SH-SY5Y (cell line): ENCODE data around the gene SAP30BP.

Source experiments
- GATA2 ChIP-seq: IDR thresholded peaks from 2 replicates; pipeline ENCODE4 v1.6.1; 2011; ENCODE audit warnings: mild to moderate bottlenecking, low read depth, low read length
- GATA3 ChIP-seq: IDR thresholded peaks from 2 replicates; pipeline ENCODE4 v1.6.1; 2011; ENCODE audit warnings: low read depth, mild to moderate bottlenecking, low read length, moderate library complexity

DNA sequence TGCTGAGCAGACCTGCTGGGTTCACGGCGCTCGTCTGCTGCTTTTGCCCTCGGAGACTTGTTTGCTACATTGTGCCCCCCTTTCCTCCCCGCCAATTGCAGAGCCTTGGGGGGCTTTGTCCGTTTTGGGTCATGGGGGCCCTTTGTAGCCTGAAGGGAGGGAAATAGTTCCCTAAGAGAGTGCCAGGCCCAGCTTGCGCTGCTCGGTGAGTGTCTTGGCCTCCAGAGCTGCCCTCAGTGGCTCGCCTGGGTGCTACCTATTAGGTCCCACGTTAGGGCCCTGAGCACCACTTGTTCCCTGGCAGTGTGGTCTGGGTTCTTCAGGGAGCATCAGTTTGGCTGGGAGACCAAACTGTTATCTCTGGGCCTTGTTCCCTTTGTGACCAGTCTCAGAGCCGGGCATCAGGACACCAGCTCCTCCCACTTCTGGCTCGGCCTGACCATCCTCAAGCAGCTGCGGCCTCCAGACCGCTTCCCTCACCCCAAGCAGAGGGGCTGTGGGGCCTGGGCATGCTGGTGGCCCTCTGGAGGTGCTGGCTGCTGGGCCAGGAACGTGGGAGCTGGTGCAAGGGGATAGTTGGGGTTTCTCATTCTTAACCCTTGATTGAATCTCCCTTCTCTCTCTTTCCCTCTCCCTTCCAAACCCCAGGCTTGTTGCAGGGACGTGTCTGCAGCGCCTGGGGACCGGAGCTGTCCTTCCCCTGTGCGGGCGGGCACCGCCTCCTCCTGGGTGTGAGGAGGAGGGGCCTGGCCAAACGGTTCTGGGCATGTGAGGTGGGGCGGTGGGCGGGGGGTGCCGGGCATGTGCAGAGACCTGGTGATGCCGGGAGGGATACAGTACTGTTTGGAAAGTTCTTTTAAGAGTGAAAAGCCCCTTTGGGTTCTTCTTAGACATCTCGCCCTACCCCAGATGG, 38.1 kb downstream of the SAP30BP start:
- TF ChIP-seq GATA3 (no peak), GATA2 (no peak)
